OCI-LY7 (cell line): ENCODE results near the gene TBRG4.

Source experiments
- CTCF ChIP-seq: fragments of 200-600 bp; sonication (generic); conservative IDR thresholded peaks from 2 replicates; pipeline ENCODE4 v1.5.1; 2014; ENCODE audit warnings: mild to moderate bottlenecking, antibody characterized with exemption, low read length, moderate library complexity, mixed read lengths
- EZH2phosphoT487 ChIP-seq: fragments of 200-600 bp; sonication (generic); IDR thresholded peaks from 2 replicates; pipeline ENCODE4 v1.6.1; 2018; ENCODE audit warnings: low read depth, borderline replicate concordance, mild to moderate bottlenecking, mixed run types, antibody characterized with exemption, low read length, moderate library complexity, mixed read lengths

- TF ChIP-seq CTCF (no peak), EZH2phosphoT487 (no peak)
Measured at GRCh38 chr7:45087301-45088145, 24.0 kb downstream of the TBRG4 start.
